ENCODE data around the gene DHRS4L2. TPM values are rescaled to one million over a fixed set of nuclear protein-coding genes. Genes with fewer than 3 reads are reported as not detected.
A peak's percentile ranks its signal among the peaks of the same experiment; 100 is the strongest.
"Not testable (repeated sequence)": the region's sequence is repeated elsewhere in the genome, so short reads cannot be mapped to it uniquely, and the experiment has no call there.

The DHRS4L2 gene
- total RNA-seq, 1 donor from 2014 or later = 13.4 TPM

GRCh38 chr14:23953464-23954278 is 35.1 kb upstream of the DHRS4L2 start, which contains the start of gene DHRS4:
DHRS4 (plus strand) TSS chr14:23953770; CDS start chr14:23953789, 19 bp downstream.
- H3K79me2 ChIP-seq (ENCODE audit: insufficient read depth, low read length) = peaks cover 6% of the 10 kb centered on the region
- H4K20me1 ChIP-seq (ENCODE audit: insufficient read depth, low read length) = no peaks in the 10 kb centered on the region
- H3K27me3 ChIP-seq (ENCODE audit: insufficient read depth, low read length) = no peaks in the 10 kb centered on the region
- peak within 1 kb of the TSS; percentile 80 for H3K27ac ChIP-seq (ENCODE audit: low read depth, low read length)
- Mint-ChIP-seq H3K36me3 (ENCODE audit: low read depth, unreplicated experiment) (peaks cover 8% of the 10 kb centered on the region), H3K9me3 (ENCODE audit: unreplicated experiment) (peaks cover 4% of the 10 kb centered on the region), H3K27ac (ENCODE audit: unreplicated experiment) (peak within 1 kb of the TSS; percentile 95), H3K4me1 (ENCODE audit: low read depth, unreplicated experiment) (peaks cover 2% of the 10 kb centered on the region), H3K4me3 (ENCODE audit: unreplicated experiment) (peak within 1 kb of the TSS; percentile 98), H3K27me3 (ENCODE audit: low read depth, unreplicated experiment) (no peaks in the 10 kb centered on the region)
- H3K4me1 ChIP-seq (ENCODE audit: insufficient read depth, low read length) = peaks cover 3% of the 10 kb centered on the region
- FAIRE-seq = no peak
- TF ChIP-seq CTCF (IDR thresholded peaks at IDR 0.05; ENCODE audit: insufficient read depth, low read depth, low read length) (peak; percentile 79), EZH2 (IDR thresholded peaks at IDR 0.05; ENCODE audit: insufficient read depth, low read length) (no peak)
- H3K9me3 ChIP-seq (ENCODE audit: insufficient read depth, low read depth, low read length) = no peaks in the 10 kb centered on the region
- H2AFZ ChIP-seq (ENCODE audit: low read depth, low read length) = peak within 1 kb of the TSS; percentile 93
- peak within 1 kb of the TSS; percentile 97 for H3K9ac ChIP-seq (ENCODE audit: low read length)
- peak within 1 kb of the TSS; percentile 82 for H3K4me3 ChIP-seq (ENCODE audit: insufficient read depth, low read depth, low read length)
- no peaks in the 10 kb centered on the region for H3K36me3 ChIP-seq (ENCODE audit: insufficient read depth, low read length)
- DNase-seq (ENCODE audit: low read depth) = peak; percentile 72
- H3K4me2 ChIP-seq (ENCODE audit: low read length) = peak within 1 kb of the TSS; percentile 86

- not testable (repeated sequence) for H3K27me3 Mint-ChIP-seq (ENCODE audit: low read depth, unreplicated experiment); H3K4me1 Mint-ChIP-seq (ENCODE audit: low read depth, unreplicated experiment); H3K9me3 Mint-ChIP-seq (ENCODE audit: unreplicated experiment); FAIRE-seq; H3K79me2 ChIP-seq (ENCODE audit: insufficient read depth, low read length); H3K36me3 Mint-ChIP-seq (ENCODE audit: low read depth, unreplicated experiment); H3K36me3 ChIP-seq (ENCODE audit: insufficient read depth, low read length); DNase-seq (ENCODE audit: low read depth); H4K20me1 ChIP-seq (ENCODE audit: insufficient read depth, low read length); H3K9me3 ChIP-seq (ENCODE audit: insufficient read depth, low read depth, low read length); H3K27me3 ChIP-seq (ENCODE audit: insufficient read depth, low read length); H3K4me1 ChIP-seq (ENCODE audit: insufficient read depth, low read length)
- Histone ChIP-seq H3K9ac (ENCODE audit: low read length) (peak overlapping the region; percentile 97), H3K4me2 (ENCODE audit: low read length) (peak overlapping the region; percentile 86), H3K4me3 (ENCODE audit: insufficient read depth, low read depth, low read length) (peak overlapping the region; percentile 82), H3K27ac (ENCODE audit: low read depth, low read length) (peak overlapping the region; percentile 80), H2AFZ (ENCODE audit: low read depth, low read length) (peak overlapping the region; percentile 93)
- H3K4me3 Mint-ChIP-seq (ENCODE audit: unreplicated experiment) = peak overlapping the region; percentile 98
- H3K27ac Mint-ChIP-seq (ENCODE audit: unreplicated experiment) = peak overlapping the region; percentile 95
These were observed 34.5 kb upstream of the DHRS4L2 start for GRCh38 chr14:23954279-23954614.

- H3K9ac ChIP-seq (ENCODE audit: low read length); H3K9me3 ChIP-seq (ENCODE audit: insufficient read depth, low read depth, low read length); H3K4me1 Mint-ChIP-seq (ENCODE audit: low read depth, unreplicated experiment); H3K4me3 Mint-ChIP-seq (ENCODE audit: unreplicated experiment); DNase-seq (ENCODE audit: low read depth); H3K27me3 ChIP-seq (ENCODE audit: insufficient read depth, low read length); H3K36me3 Mint-ChIP-seq (ENCODE audit: low read depth, unreplicated experiment); H3K27ac Mint-ChIP-seq (ENCODE audit: unreplicated experiment); FAIRE-seq; H3K79me2 ChIP-seq (ENCODE audit: insufficient read depth, low read length); H3K9me3 Mint-ChIP-seq (ENCODE audit: unreplicated experiment); H4K20me1 ChIP-seq (ENCODE audit: insufficient read depth, low read length); H3K27me3 Mint-ChIP-seq (ENCODE audit: low read depth, unreplicated experiment); H3K27ac ChIP-seq (ENCODE audit: low read depth, low read length); H3K36me3 ChIP-seq (ENCODE audit: insufficient read depth, low read length); H2AFZ ChIP-seq (ENCODE audit: low read depth, low read length); H3K4me1 ChIP-seq (ENCODE audit: insufficient read depth, low read length); H3K4me3 ChIP-seq (ENCODE audit: insufficient read depth, low read depth, low read length): not testable (repeated sequence)
- peak overlapping the region; percentile 86 for H3K4me2 ChIP-seq (ENCODE audit: low read length)
These were observed 33.8 kb upstream of the DHRS4L2 start for GRCh38 chr14:23954965-23955364.

GRCh38 chr14:23955811-23956210 is 32.9 kb upstream of the DHRS4L2 start:
- H3K9ac ChIP-seq (ENCODE audit: low read length); H3K4me1 ChIP-seq (ENCODE audit: insufficient read depth, low read length); H3K9me3 ChIP-seq (ENCODE audit: insufficient read depth, low read depth, low read length); DNase-seq (ENCODE audit: low read depth); H3K9me3 Mint-ChIP-seq (ENCODE audit: unreplicated experiment); H3K27ac ChIP-seq (ENCODE audit: low read depth, low read length); FAIRE-seq; H4K20me1 ChIP-seq (ENCODE audit: insufficient read depth, low read length); H3K4me1 Mint-ChIP-seq (ENCODE audit: low read depth, unreplicated experiment); H2AFZ ChIP-seq (ENCODE audit: low read depth, low read length); H3K4me3 ChIP-seq (ENCODE audit: insufficient read depth, low read depth, low read length); H3K4me3 Mint-ChIP-seq (ENCODE audit: unreplicated experiment); H3K27me3 Mint-ChIP-seq (ENCODE audit: low read depth, unreplicated experiment); H3K27ac Mint-ChIP-seq (ENCODE audit: unreplicated experiment); H3K36me3 ChIP-seq (ENCODE audit: insufficient read depth, low read length); H3K36me3 Mint-ChIP-seq (ENCODE audit: low read depth, unreplicated experiment); H3K4me2 ChIP-seq (ENCODE audit: low read length); H3K27me3 ChIP-seq (ENCODE audit: insufficient read depth, low read length); H3K79me2 ChIP-seq (ENCODE audit: insufficient read depth, low read length): not testable (repeated sequence)

- H3K27ac Mint-ChIP-seq (ENCODE audit: unreplicated experiment); H3K4me1 Mint-ChIP-seq (ENCODE audit: low read depth, unreplicated experiment); H3K36me3 ChIP-seq (ENCODE audit: insufficient read depth, low read length); H4K20me1 ChIP-seq (ENCODE audit: insufficient read depth, low read length); H3K4me3 ChIP-seq (ENCODE audit: insufficient read depth, low read depth, low read length); H3K4me1 ChIP-seq (ENCODE audit: insufficient read depth, low read length); H3K9me3 Mint-ChIP-seq (ENCODE audit: unreplicated experiment); H3K4me2 ChIP-seq (ENCODE audit: low read length); H3K27ac ChIP-seq (ENCODE audit: low read depth, low read length); H3K9me3 ChIP-seq (ENCODE audit: insufficient read depth, low read depth, low read length); H3K36me3 Mint-ChIP-seq (ENCODE audit: low read depth, unreplicated experiment); H2AFZ ChIP-seq (ENCODE audit: low read depth, low read length); H3K27me3 ChIP-seq (ENCODE audit: insufficient read depth, low read length); DNase-seq (ENCODE audit: low read depth); H3K9ac ChIP-seq (ENCODE audit: low read length); H3K4me3 Mint-ChIP-seq (ENCODE audit: unreplicated experiment); H3K79me2 ChIP-seq (ENCODE audit: insufficient read depth, low read length); FAIRE-seq; H3K27me3 Mint-ChIP-seq (ENCODE audit: low read depth, unreplicated experiment): not testable (repeated sequence)
These were observed 30.7 kb upstream of the DHRS4L2 start for GRCh38 chr14:23957913-23958569.
